SK-N-SH (cell line): Measurements from ENCODE around the gene BABAM2. TPM values are rescaled to one million over a fixed set of nuclear protein-coding genes. Genes with fewer than 3 reads are reported as not detected.
A peak's percentile ranks its signal among the peaks of the same experiment; 100 is the strongest.

ENCODE experiments used
- CTCF ChIA-PET: fragments of 300-600, 350-600 bp; formaldehyde crosslinking; extraction: SDS; loops from one replicate; lab custom pipeline; 2021; lab: Yijun Ruan, JAX
- POLR2A ChIA-PET: fragments of 350-600 bp; sonication (Branson Sonifier 250); formaldehyde crosslinking; extraction: SDS; loops from one replicate; lab custom pipeline; 2020; ENCODE audit warnings: antibody characterized with exemption, inconsistent platforms; lab: Yijun Ruan, JAX
- DNase-seq: peaks from one replicate; pipeline ENCODE4 v3.0.0; 2012
- H2AFZ ChIP-seq: fragments of 200-600 bp; sonication (generic); 2 replicates; pipeline ENCODE4 v1.8.1; 2016; ENCODE audit warnings: antibody characterized with exemption, mild to moderate bottlenecking, low read depth
- H3F3A ChIP-seq: fragments of 200-600 bp; sonication (generic); replicated peaks from 2 replicates; pipeline ENCODE3; 2016; ENCODE audit warnings: antibody characterized with exemption, mild to moderate bottlenecking; ENCODE audit not compliant: insufficient read depth
- H3K27ac ChIP-seq, 2 experiments: fragments of 200-500 bp in 1 of 2; fragments of 200-600 bp in 1 of 2; sonication (Bioruptor generic) in 1 of 2; sonication (generic), shearing (Covaris generic) in 1 of 2; 2 replicates each; pipeline versions ENCODE4 v1.5.1 to v1.6.1; 2014 to 2016; ENCODE audit warnings: low read depth in 2 of 2, inconsistent platforms in 1 of 2, low read length in 1 of 2, mild to moderate bottlenecking in 1 of 2, mixed read lengths in 1 of 2
- H3K27me3 ChIP-seq: fragments of 200-600 bp; sonication (generic), shearing (Covaris generic); 2 replicates; pipeline ENCODE4 v1.6.1; 2016; ENCODE audit warnings: mixed run types; ENCODE audit not compliant: insufficient read depth
- H3K36me3 ChIP-seq, 2 experiments: fragments of 200-500 bp in 1 of 2; fragments of 200-600 bp in 1 of 2; sonication (Bioruptor generic) in 1 of 2; sonication (generic) in 1 of 2; replicated peaks in 1 of 2; 2 replicates each; pipeline versions ENCODE3 to v1.5.1; 2014 to 2016; ENCODE audit warnings: low read length in 1 of 2, mild to moderate bottlenecking in 1 of 2; ENCODE audit not compliant: insufficient read depth in 2 of 2, control insufficient read depth in 1 of 2
- H3K4me1 ChIP-seq, 2 experiments: fragments of 200-500 bp in 1 of 2; fragments of 200-600 bp in 1 of 2; sonication (Bioruptor generic) in 1 of 2; sonication (generic), shearing (Covaris generic) in 1 of 2; 2 replicates each; pipeline versions ENCODE4 v1.5.1 to v1.6.1; 2014 to 2016; ENCODE audit warnings: low read depth in 1 of 2, low read length in 1 of 2, mixed run types in 1 of 2; ENCODE audit not compliant: insufficient read depth in 2 of 2, control insufficient read depth in 1 of 2
- H3K4me2 ChIP-seq: fragments of 200-600 bp; sonication (generic), shearing (Covaris generic); 2 replicates; pipeline ENCODE4 v1.6.1; 2017; ENCODE audit warnings: mixed run types
- H3K4me3 ChIP-seq, 2 experiments: fragments of 200-500 bp in 1 of 2; fragments of 200-600 bp in 1 of 2; sonication (Bioruptor generic) in 1 of 2; sonication (generic), shearing (Covaris generic) in 1 of 2; 2 replicates each; pipeline versions ENCODE4 v1.5.1 to v1.8.1; 2014 to 2016; ENCODE audit warnings: low read depth in 2 of 2, inconsistent platforms in 1 of 2, low read length in 1 of 2, mild to moderate bottlenecking in 1 of 2, mixed read lengths in 1 of 2, moderate library complexity in 1 of 2
- H3K79me2 ChIP-seq: fragments of 200-600 bp; sonication (generic); 2 replicates; pipeline ENCODE4 v1.8.1; 2017; ENCODE audit warnings: mild to moderate bottlenecking; ENCODE audit not compliant: insufficient read depth
- H3K9ac ChIP-seq: fragments of 200-600 bp; sonication (generic); 2 replicates; pipeline ENCODE4 v1.6.1; 2017; ENCODE audit warnings: mixed run types
- H3K9me2 ChIP-seq: fragments of 200-600 bp; sonication (generic); 2 replicates; pipeline ENCODE4 v1.6.1; 2017; ENCODE audit warnings: mixed run types
- H3K9me3 ChIP-seq: fragments of 200-600 bp; sonication (generic); 2 replicates; pipeline ENCODE4 v1.6.1; 2017; ENCODE audit warnings: mixed run types, mild to moderate bottlenecking, moderate library complexity
- H4K20me1 ChIP-seq: fragments of 200-600 bp; sonication (generic); 2 replicates; pipeline ENCODE4 v1.6.1; 2017; ENCODE audit warnings: mild to moderate bottlenecking, mixed run types; ENCODE audit not compliant: insufficient read depth
- CHD2 ChIP-seq: fragments of 150-350 bp; IDR thresholded peaks from 2 replicates; pipeline ENCODE4 v1.6.1; 2018; ENCODE audit warnings: low read length; ENCODE audit not compliant: partially characterized antibody
- ELF1 ChIP-seq: IDR thresholded peaks from 2 replicates; pipeline ENCODE4 v1.4.0; 2012
- EP300 ChIP-seq, 2 experiments: IDR thresholded peaks; 2 replicates each; pipeline versions ENCODE4 v1.4.0 to v1.6.1; 2012; ENCODE audit warnings: borderline replicate concordance in 1 of 2, low read depth in 1 of 2, low read length in 1 of 2
- EZH2phosphoT487 ChIP-seq: fragments of 200-600 bp; sonication (generic); IDR thresholded peaks from 2 replicates; pipeline ENCODE4 v1.6.1; 2017; ENCODE audit warnings: low read depth, mixed run types, mild to moderate bottlenecking, antibody characterized with exemption, moderate library complexity, borderline replicate concordance
- FOSL2 ChIP-seq: IDR thresholded peaks from 2 replicates; pipeline ENCODE4 v1.4.0; 2012; ENCODE audit warnings: low read depth, mild to moderate bottlenecking, moderate library complexity, borderline replicate concordance
- FOXJ3 ChIP-seq: sonication (generic); formaldehyde crosslinking; IDR thresholded peaks from 2 replicates; pipeline ENCODE4 v1.5.1; 2020; ENCODE audit warnings: mild to moderate bottlenecking, missing genetic modification reagents
- FOXM1 ChIP-seq: IDR thresholded peaks from 2 replicates; pipeline ENCODE4 v1.4.0; 2012; ENCODE audit warnings: low read depth, mild to moderate bottlenecking
- GABPA ChIP-seq: IDR thresholded peaks from 2 replicates; pipeline ENCODE4 v1.4.0; 2012; ENCODE audit warnings: low read depth, mild to moderate bottlenecking
- GATA2 ChIP-seq: sonication (generic); formaldehyde crosslinking; IDR thresholded peaks from 2 replicates; pipeline ENCODE4 v1.5.0; 2020; ENCODE audit warnings: mild to moderate bottlenecking, missing genetic modification reagents
- JUND ChIP-seq: IDR thresholded peaks from 2 replicates; pipeline ENCODE4 v1.4.0; 2012
- MEF2A ChIP-seq: IDR thresholded peaks from 2 replicates; pipeline ENCODE4 v1.4.0; 2012; ENCODE audit warnings: low read depth, borderline replicate concordance
- MXI1 ChIP-seq: IDR thresholded peaks from 2 replicates; pipeline ENCODE4 v1.6.1; 2012; ENCODE audit warnings: mild to moderate bottlenecking, low read depth, low read length, improper control_type of control experiment
- NFIC ChIP-seq: IDR thresholded peaks from 2 replicates; pipeline ENCODE4 v1.4.0; 2012; ENCODE audit warnings: borderline replicate concordance
- RCOR1 ChIP-seq: fragments of 150-350 bp; IDR thresholded peaks from 2 replicates; pipeline ENCODE4 v1.6.1; 2017; ENCODE audit warnings: antibody characterized with exemption, low read length
- RXRA ChIP-seq: IDR thresholded peaks from 2 replicates; pipeline ENCODE4 v1.4.0; 2012; ENCODE audit warnings: low read depth, mild to moderate bottlenecking, borderline replicate concordance
- SIN3A ChIP-seq: IDR thresholded peaks from 2 replicates; pipeline ENCODE4 v1.6.1; 2012; ENCODE audit warnings: low read depth, mild to moderate bottlenecking, low read length, moderate library complexity, borderline replicate concordance
- SMC3 ChIP-seq: IDR thresholded peaks from 2 replicates; pipeline ENCODE4 v1.6.1; 2012; ENCODE audit warnings: low read depth, low read length, improper control_type of control experiment
- TAF1 ChIP-seq: IDR thresholded peaks from 2 replicates; pipeline ENCODE4 v1.6.1; 2012; ENCODE audit warnings: low read depth, mild to moderate bottlenecking, low read length, moderate library complexity, borderline replicate concordance
- TCF12 ChIP-seq: IDR thresholded peaks from 2 replicates; pipeline ENCODE4 v1.4.0; 2012
- YY1 ChIP-seq: IDR thresholded peaks from 2 replicates; pipeline ENCODE4 v1.4.0; 2012; ENCODE audit warnings: low read depth, mild to moderate bottlenecking
- WGBS: methylation state at CpG from one replicate; pipeline ENCODE4 v1.1.6; 2017; ENCODE audit warnings: low lambda C conversion rate; 5-methylcytosine and 5-hydroxymethylcytosine counted together
- polyA plus RNA-seq, 3 experiments: library from polyadenylated mRNA; depleted of rRNA; stranded (reverse); fragments of >200 nt; gene quantifications; 2 replicates each; pipeline ENCODE4 v1.2.3, GENCODE V29; 2012
- TF ChIP-seq, protein P1 (sequence below): fragments of 150-350 bp; IDR thresholded peaks from 2 replicates; pipeline ENCODE4 v1.6.1; 2017; ENCODE audit warnings: antibody characterized with exemption, low read length, low read depth, borderline replicate concordance
- TF ChIP-seq, protein P2 (sequence below): IDR thresholded peaks from 2 replicates; pipeline ENCODE4 v1.6.1; 2012; ENCODE audit warnings: mild to moderate bottlenecking, low read depth, low read length, moderate library complexity
- TF ChIP-seq, protein P3 (sequence below): IDR thresholded peaks from 2 replicates; pipeline ENCODE4 v1.4.0; 2012; ENCODE audit warnings: low read depth, borderline replicate concordance
- TF ChIP-seq, protein P4 (sequence below): IDR thresholded peaks from 2 replicates; pipeline ENCODE4 v1.4.0; 2012; ENCODE audit warnings: low read depth
- TF ChIP-seq, protein P5 (sequence below): fragments of 150-350 bp; IDR thresholded peaks from 2 replicates; pipeline ENCODE4 v1.6.1; 2016; ENCODE audit warnings: mild to moderate bottlenecking, low read depth, low read length
- TF ChIP-seq, protein P6 (sequence below): IDR thresholded peaks from 2 replicates; pipeline ENCODE4 v1.4.0; 2012; ENCODE audit warnings: low read depth, borderline replicate concordance

Gene BABAM2
- polyA plus RNA-seq, 1 of the 3 experiments (the other 2 are of a cell fraction), result 34.0 TPM

DNA sequence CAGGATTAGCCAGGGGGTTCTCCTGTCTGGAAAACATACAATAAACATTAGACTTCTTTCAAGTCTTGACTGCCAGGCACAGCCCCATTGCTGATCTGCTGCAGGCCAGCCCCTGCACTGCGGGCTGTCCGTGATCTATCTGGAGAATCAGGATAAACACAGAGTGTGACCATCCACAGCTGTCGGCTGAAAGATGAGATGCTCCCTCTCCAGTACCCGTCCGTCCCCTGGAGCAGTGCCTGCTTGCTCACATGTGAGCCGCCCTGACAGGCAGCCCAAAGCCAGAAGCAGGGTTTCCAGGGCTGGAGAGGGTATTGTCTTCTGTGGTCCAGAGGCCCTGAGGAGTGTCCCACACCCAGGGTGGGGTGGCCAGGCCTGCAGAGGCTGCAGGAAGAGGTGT is 456.1 kb downstream of the BABAM2 start:
- Histone ChIP-seq H3K27ac (peak overlapping the region in 1 of 2 experiments; percentile 73; a peak in 2 of 4 replicates), H3K36me3 (no peaks in the 10 kb centered on the region), H3K4me1 (peaks cover 13 to 41% of the 10 kb centered on the region in 2 experiments; a peak in 2 of 4 replicates), H3K9ac (no peak overlapping the region), H3F3A (peaks cover 8% of the 10 kb centered on the region), H3K9me3 (no peaks in the 10 kb centered on the region), H4K20me1 (no peaks in the 10 kb centered on the region), H3K79me2 (no peaks in the 10 kb centered on the region), H3K4me2 (no peak overlapping the region), H3K4me3 (no peak overlapping the region), H3K27me3 (no peaks in the 10 kb centered on the region), H3K9me2 (no peaks in the 10 kb centered on the region), H2AFZ (no peak overlapping the region)
- ChIA-PET POLR2A (interaction anchor here (1.9 kb wide), 1 partner anchor 9 kb away, joined by 14 read pairs; no protein-coding TSS in a partner anchor), CTCF (interaction anchor here (0.8 to 1.8 kb wide), 2 partner anchors 191 to 643 kb away, joined by 3 to 6 read pairs; no protein-coding TSS in a partner anchor)
- WGBS, result 53% methylated on average over 6 of the region's 6 CpGs
- peak; percentile 90 for DNase-seq
- TF ChIP-seq RCOR1, result 0 out of 2 replicates have a peak, but pooled peaks have one; percentile 37
- no peak for TF ChIP-seq YY1
- TF ChIP-seq MXI1, result peak; percentile 92
- peak; percentile 87 for TF ChIP-seq GATA2
- peak in 1 of 2 experiments; percentile 70; a peak in 2 of 4 replicates for TF ChIP-seq EP300 (IDR thresholded peaks at IDR 0.05; ENCODE audit: borderline replicate concordance in 1 of 2, low read depth in 1 of 2, low read length in 1 of 2)
- TF ChIP-seq FOSL2, result no peak
- TF ChIP-seq FOXM1, result no peak
- peak; percentile 70; the same call in 1 of the 2 replicates for TF ChIP-seq FOXJ3
- TF ChIP-seq, protein P1, sequence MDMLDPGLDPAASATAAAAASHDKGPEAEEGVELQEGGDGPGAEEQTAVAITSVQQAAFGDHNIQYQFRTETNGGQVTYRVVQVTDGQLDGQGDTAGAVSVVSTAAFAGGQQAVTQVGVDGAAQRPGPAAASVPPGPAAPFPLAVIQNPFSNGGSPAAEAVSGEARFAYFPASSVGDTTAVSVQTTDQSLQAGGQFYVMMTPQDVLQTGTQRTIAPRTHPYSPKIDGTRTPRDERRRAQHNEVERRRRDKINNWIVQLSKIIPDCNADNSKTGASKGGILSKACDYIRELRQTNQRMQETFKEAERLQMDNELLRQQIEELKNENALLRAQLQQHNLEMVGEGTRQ, result no peak
- no peak for TF ChIP-seq JUND
- no peak for TF ChIP-seq SIN3A
- TF ChIP-seq, protein P2, sequence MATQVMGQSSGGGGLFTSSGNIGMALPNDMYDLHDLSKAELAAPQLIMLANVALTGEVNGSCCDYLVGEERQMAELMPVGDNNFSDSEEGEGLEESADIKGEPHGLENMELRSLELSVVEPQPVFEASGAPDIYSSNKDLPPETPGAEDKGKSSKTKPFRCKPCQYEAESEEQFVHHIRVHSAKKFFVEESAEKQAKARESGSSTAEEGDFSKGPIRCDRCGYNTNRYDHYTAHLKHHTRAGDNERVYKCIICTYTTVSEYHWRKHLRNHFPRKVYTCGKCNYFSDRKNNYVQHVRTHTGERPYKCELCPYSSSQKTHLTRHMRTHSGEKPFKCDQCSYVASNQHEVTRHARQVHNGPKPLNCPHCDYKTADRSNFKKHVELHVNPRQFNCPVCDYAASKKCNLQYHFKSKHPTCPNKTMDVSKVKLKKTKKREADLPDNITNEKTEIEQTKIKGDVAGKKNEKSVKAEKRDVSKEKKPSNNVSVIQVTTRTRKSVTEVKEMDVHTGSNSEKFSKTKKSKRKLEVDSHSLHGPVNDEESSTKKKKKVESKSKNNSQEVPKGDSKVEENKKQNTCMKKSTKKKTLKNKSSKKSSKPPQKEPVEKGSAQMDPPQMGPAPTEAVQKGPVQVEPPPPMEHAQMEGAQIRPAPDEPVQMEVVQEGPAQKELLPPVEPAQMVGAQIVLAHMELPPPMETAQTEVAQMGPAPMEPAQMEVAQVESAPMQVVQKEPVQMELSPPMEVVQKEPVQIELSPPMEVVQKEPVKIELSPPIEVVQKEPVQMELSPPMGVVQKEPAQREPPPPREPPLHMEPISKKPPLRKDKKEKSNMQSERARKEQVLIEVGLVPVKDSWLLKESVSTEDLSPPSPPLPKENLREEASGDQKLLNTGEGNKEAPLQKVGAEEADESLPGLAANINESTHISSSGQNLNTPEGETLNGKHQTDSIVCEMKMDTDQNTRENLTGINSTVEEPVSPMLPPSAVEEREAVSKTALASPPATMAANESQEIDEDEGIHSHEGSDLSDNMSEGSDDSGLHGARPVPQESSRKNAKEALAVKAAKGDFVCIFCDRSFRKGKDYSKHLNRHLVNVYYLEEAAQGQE, result no peak
- TF ChIP-seq, protein P3, sequence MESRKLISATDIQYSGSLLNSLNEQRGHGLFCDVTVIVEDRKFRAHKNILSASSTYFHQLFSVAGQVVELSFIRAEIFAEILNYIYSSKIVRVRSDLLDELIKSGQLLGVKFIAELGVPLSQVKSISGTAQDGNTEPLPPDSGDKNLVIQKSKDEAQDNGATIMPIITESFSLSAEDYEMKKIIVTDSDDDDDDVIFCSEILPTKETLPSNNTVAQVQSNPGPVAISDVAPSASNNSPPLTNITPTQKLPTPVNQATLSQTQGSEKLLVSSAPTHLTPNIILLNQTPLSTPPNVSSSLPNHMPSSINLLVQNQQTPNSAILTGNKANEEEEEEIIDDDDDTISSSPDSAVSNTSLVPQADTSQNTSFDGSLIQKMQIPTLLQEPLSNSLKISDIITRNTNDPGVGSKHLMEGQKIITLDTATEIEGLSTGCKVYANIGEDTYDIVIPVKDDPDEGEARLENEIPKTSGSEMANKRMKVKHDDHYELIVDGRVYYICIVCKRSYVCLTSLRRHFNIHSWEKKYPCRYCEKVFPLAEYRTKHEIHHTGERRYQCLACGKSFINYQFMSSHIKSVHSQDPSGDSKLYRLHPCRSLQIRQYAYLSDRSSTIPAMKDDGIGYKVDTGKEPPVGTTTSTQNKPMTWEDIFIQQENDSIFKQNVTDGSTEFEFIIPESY, result no peak
- TF ChIP-seq MEF2A, result no peak
- TF ChIP-seq, protein P4, sequence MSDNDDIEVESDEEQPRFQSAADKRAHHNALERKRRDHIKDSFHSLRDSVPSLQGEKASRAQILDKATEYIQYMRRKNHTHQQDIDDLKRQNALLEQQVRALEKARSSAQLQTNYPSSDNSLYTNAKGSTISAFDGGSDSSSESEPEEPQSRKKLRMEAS, result no peak
- TF ChIP-seq ELF1, result no peak
- TF ChIP-seq, protein P5, sequence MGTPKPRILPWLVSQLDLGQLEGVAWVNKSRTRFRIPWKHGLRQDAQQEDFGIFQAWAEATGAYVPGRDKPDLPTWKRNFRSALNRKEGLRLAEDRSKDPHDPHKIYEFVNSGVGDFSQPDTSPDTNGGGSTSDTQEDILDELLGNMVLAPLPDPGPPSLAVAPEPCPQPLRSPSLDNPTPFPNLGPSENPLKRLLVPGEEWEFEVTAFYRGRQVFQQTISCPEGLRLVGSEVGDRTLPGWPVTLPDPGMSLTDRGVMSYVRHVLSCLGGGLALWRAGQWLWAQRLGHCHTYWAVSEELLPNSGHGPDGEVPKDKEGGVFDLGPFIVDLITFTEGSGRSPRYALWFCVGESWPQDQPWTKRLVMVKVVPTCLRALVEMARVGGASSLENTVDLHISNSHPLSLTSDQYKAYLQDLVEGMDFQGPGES, result no peak
- TF ChIP-seq RXRA, result no peak
- no peak for TF ChIP-seq TCF12
- no peak for TF ChIP-seq EZH2phosphoT487
- 0 out of 2 replicates have a peak, but pooled peaks have one; percentile 9 for TF ChIP-seq SMC3
- peak; percentile 36 for TF ChIP-seq CHD2
- no peak for TF ChIP-seq GABPA
- TF ChIP-seq NFIC, result no peak
- TF ChIP-seq, protein P6, sequence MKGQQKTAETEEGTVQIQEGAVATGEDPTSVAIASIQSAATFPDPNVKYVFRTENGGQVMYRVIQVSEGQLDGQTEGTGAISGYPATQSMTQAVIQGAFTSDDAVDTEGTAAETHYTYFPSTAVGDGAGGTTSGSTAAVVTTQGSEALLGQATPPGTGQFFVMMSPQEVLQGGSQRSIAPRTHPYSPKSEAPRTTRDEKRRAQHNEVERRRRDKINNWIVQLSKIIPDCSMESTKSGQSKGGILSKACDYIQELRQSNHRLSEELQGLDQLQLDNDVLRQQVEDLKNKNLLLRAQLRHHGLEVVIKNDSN, result no peak
- TF ChIP-seq TAF1, result no peak
